NCI-H526 treated with DMSO at 0.1 percent for 48 hours (cell line): Measurements from ENCODE around the gene KIAA0040.
"Not testable (repeated sequence)": the region's sequence is repeated elsewhere in the genome, so short reads cannot be mapped to it uniquely, and the experiment has no call there.

ENCODE experiments used
- DNase-seq: peaks from one replicate; lab custom pipeline; 2025; lab: John Stamatoyannopoulos, UW

The KIAA0040 gene

DNA sequence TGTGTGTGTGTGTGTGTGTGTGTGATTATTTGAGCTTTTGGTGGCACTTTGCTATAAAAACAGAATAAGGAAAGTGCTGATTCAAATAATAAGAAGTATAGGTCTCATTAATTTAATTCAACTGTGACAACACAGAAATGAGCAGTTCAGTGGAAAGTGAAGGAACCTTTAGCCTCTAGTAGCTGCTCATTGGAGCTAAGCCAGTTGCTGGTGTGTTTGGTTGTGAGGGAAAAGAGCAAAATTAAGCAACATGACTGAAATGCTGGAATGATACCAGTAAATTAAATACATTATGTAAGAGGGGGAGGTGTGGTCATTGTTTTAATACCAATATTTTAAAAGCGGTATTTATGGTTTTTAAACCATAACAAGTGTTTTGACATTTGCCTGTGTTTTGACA is 55.2 kb downstream of the KIAA0040 start:
- no peak for DNase-seq

DNA sequence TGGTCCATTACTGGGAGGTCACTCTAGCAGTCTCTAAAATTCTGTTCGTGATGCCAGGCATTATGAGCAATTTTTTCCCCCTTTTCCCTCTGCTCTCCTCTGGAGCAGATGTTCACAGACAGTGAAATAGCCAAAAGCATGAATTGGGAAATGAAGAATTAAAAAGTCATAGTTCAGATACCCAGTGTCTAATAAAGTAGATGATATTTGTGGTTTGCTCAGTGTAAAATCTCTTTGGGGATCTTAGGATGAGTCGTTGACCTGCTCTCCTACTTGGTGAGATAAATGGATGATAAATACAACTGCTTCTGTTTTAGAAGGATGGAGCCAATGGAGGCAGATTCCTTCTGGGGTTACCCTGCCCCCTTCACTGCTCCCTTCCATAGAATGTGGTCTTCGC is 56.3 kb downstream of the KIAA0040 start:
- no peak for DNase-seq

DNA sequence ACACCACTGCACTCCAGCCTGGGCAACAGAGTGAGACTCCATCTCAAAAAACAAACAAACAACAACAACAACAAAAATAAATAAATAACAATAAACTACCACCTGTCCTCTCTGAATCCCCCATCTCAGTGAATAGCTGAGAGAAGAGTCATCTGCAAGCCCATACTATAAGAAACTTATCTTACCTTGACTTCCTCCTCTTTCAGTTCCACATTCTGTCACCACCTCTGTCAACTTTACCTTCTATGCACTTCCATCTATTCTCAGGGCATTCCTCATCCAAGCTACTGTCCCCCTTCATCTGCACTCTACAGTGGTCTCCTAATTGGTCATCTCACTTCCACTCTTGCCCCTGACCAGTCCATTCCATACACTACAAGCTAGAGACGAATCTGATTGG is 58.1 kb downstream of the KIAA0040 start:
- DNase-seq, result no peak

DNA sequence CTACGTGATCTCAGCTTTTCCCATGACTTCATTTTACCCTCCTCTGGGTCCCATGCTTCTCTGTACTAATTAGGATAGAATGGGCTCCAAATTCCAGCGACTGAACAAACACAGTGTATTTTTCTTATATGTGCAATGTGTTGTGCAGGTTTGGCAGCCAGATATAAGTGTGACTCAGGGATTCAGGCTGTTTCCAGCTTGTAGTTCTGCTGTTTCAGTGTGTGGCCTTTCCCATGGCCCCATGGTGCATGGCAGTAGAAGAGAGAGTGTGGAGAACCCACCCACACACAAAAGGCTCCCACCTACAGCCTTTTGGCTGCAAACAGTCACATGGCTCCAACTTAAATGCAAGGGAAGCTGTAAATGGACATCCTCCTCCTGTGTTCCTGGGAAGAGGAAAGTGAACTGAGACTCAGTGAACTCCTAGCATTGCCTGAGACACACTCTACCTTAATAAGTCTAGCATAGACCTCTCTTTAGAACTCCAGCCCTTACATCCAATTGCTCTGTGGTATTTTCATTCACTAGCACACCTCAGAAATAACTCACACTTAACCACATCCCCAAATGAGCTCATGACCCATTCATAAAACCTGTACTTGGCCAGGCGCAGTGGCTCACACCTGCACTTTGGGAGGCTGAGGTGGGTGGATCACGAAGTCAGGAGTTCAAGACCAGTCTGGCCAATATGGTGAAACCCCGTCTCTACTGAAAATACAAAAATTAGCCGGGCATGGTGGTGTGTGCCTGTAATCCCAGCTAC is 58.7 kb downstream of the KIAA0040 start:
- no peak for DNase-seq

DNA sequence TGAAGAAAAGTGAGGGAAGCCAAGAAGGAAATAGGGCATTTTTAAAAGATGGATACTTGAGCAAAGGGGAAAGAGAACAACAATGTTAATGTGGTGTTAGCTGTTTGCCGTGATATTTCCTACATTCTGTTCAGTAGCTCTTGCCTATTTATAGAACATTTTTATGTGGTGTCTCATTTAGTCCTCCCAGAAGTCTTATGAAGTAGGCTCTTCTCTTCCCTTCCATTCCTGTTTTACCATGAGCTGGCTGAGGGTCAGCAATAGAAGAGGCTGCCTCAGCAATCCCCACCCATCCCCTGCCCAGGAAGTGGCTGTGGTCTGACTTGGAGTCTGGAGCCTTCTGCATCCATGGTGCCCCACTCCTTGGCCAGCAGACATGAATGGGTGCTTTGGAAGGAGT is 60.1 kb downstream of the KIAA0040 start:
- DNase-seq, result no peak

DNA sequence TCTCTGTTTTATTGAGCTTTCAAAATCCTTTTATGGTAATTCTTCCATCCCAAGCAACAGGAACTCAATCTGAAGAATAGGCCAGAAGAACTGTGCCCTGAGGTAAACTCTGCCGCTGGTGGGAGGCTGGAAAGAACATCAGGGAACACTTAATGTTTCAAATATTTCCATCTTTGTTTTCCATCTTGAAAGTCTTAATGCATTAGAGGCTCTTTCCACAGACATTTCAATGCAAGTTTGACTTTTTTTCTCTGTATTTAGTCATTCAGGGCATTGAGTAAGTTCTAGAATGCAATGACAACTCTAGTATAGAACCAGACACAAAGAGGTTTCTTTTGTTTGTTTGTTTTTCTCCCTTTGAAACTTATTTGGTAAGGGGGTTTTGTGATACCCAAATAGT is 61.5 kb downstream of the KIAA0040 start:
- no peak for DNase-seq

DNA sequence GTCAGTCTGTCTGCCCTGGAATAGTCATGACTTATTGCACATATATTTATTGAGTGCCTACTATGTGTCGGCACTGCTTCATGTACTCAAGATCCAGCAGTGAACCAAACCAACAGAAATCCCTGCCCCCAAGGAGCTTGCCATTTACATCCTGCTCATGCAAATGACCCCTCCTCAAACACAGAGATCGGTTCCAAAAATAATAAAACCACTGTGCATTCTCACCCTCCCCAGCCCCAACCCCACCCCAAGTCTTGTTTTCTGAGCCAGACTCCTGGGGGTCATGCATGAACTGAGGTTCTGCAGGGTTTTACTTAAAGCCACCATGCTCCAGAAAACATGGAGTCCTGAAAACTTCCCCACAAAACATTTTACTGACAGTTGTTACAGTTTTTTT is 61.9 kb downstream of the KIAA0040 start:
- DNase-seq, result no peak

DNA sequence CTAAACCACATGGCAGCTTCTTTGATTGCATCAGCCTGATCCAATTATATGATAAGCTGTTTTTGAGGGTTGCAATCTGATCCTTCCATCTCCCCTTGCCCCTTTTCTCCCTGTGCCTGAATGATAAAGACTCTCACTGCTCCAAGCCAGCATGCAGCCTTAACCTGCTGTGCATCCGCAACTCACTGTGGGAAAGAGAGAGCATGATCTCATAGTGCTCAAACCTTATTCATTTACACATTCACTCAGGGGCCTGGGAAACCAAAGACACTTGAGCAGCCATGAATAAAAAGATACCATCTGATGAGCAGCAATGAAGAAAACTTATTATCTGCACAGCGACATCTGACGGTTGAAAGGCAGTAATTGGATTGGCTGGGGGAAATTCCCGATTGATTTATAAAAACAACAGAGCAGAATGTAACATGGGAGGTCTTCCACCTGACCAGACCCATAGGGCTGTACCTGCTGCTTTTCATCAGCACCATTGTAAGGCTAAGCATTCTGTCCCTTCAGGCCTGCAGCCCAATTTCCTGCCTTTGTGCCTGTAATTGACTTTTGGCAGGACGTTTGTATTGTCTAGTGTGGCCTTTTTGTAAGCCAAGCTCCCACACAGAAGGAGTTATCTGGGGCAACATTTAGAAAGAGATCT is 62.5 kb downstream of the KIAA0040 start:
- DNase-seq, result no peak

DNA sequence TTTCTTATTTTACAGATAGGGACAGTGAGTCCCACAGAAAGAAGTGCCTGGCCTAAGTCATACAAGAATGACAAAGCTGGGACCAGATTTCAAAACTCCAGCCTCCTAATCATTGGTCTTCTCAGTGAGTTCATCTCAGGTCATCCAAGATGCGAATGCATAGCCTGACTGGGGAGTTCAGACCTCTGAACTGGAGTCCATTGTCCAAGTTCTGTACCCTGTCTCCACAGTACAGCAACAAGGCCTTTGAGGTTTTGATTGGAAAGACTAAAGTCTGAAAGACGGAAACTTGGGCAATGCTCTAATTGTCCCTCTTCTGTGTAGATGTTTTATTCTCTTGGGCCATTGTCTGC is 63.0 kb downstream of the KIAA0040 start:
- no peak for DNase-seq

DNA sequence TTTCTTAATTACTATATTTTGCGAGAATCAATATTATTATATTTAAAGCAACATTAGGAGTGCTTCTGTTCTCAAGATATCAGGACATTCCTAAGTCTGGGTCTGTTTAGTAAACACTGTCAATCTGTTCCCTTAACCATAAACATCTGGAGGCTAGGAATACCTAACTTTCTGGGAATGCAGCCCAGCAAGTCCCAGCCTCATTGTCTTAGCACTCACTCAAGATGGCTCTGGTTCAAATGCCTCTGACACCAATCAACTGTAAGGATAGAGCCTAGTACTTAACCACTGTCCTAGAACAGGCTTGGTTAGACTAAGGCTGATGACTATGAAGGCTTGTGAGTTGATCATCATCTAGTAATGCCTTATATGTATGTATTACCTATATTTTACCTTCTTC is 63.4 kb downstream of the KIAA0040 start:
- DNase-seq, result no peak

DNA sequence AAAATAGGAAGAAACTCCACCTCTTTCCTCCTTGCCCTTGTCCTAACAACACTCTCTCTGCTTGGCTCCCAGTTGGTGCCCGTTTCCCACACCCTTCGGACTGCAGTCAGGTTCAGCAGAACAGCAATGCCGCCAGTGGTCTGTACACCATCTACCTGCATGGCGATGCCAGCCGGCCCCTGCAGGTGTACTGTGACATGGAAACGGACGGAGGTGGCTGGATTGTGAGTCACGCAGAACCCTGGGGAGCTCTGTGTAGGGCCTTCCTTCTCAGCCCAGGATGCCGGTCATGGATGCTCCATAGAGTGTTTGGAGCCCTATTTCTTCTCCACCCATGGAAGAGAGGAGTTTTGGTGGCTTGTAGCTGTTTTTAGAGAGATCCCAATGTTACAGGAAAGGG is 64.1 kb downstream of the KIAA0040 start:
- no peak for DNase-seq

DNA sequence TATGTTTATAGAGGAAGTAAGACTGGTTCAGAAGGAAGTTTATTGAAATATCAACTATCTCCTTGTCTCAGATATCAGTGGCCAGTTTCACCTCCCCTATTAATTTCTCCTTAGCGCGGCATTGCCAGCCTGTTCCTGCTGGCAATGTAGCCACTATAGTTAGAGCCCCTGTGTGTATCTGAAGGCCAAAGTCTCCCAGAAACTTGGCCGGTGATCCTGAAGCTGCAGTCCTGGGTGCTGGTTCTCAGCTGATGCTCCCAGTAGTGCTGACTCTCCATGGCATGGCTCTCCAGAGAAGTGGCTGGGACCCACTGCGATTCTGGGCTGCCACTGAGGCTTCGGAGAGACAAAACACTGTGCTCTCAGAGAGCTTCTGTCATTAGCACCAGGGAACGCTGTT is 65.0 kb downstream of the KIAA0040 start:
- DNase-seq, result no peak

DNA sequence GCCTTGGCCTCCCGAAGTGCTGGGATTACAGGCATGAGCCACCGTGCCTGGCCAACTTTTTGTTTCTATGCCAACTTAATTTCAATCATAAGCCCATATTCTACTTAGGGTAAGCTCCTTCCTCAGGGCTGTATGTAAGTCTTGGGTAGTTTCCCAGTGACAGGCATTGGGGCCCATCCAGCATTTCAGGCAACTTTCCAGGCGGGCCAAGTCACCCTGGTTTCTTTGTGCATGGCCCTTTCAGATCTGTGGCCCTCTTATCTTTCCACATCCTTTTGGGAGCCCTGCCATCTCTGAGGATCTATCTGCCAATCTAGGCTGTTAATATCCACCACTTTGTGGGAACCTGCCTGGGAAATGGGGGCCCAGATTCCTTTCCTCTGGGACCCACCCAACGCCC is 66.2 kb downstream of the KIAA0040 start:
- DNase-seq, result no peak

DNA sequence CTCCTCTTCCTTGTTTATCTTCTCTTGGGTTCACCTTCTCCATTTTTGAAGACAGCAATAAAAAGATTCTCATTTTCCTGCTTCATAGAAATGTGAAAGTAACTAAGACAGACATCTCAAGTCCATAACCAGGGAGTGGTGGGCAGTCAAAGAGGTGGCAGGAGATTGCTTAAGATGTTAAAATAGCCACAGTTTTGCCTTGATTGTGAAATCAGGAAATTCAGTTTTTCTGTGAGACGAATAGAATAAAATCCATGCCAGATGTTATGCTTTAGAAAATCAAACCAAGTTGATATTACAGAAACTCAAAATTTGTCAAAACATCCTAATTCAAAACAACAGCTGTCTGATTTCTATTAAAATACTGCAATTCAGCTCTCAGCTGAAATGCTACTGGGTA is 67.7 kb downstream of the KIAA0040 start:
- no peak for DNase-seq

DNA sequence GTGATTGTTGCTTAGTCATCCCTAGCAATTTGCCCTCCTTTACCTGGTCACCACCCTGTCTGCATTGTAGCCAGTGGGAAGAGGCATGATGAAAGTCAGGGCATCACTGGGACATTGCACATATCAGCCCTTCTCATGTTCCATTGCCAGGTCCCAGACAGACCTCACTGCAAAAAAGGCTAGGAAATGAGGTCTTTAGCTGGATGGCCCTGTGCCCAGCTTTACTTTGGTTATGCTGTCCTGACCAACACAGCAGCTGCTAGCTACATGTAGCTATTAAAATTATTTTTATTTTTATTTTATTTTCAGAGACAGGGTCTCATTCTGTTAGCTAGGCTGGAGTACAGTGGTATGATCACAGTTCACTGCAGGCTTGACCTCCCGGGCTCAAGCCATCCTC is 72.1 kb downstream of the KIAA0040 start:
- no peak for DNase-seq

DNA sequence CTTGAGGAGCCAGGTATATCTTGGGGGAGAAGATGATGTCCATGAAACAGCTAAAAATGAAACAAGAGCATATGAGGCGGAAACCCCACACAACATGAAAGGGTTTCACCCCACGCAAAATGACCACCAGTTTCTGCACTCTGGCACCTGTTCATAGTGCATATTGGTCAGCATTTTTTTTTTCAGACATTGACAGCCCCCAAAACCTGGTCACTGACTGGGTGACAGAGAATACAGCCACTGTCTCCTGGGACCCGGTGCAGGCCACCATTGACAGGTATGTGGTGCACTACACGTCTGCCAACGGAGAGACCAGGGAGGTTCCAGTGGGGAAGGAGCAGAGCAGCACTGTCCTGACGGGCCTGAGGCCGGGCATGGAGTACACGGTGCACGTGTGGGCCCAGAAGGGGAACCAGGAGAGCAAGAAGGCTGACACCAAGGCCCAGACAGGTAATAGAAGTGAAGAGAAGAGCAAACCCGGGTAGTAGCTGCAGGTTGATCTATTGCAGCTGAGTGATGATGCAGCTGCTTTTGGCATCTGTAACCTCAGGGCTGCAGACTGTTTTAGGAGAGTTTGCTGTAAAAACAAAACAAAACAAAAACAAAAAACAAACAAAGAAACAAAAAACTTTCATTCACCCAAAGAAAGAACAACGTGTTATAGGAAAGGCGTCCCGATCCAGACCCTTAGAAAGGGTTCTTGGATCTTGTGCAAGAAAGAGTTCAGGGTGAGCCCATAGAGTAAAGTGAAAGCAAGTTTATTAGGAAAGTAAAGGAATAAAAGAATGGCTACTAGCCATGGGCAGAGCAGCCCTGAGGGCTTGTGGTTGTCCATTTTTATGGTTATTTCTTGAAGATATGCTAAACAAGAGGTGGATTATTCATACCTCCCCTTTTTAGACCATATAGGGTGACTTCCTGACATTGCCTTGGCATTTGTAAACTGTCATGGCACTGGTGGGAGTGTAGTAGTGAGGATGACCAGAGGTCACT is 73.9 kb downstream of the KIAA0040 start:
- no peak for DNase-seq

DNA sequence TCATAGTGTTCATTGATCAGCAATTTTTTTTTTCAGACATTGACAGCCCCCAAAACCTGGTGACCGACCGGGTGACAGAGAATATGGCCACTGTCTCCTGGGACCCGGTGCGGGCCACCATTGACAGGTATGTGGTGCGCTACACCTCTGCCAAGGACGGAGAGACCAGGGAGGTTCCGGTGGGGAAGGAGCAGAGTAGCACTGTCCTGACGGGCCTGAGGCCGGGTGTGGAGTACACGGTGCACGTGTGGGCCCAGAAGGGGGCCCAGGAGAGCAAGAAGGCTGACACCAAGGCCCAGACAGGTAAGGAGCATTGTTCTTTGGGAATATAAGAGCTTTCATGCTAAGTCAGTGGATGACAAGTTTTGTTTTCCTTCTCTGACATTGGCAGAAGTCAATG is 75.7 kb downstream of the KIAA0040 start:
- no peak for DNase-seq

DNA sequence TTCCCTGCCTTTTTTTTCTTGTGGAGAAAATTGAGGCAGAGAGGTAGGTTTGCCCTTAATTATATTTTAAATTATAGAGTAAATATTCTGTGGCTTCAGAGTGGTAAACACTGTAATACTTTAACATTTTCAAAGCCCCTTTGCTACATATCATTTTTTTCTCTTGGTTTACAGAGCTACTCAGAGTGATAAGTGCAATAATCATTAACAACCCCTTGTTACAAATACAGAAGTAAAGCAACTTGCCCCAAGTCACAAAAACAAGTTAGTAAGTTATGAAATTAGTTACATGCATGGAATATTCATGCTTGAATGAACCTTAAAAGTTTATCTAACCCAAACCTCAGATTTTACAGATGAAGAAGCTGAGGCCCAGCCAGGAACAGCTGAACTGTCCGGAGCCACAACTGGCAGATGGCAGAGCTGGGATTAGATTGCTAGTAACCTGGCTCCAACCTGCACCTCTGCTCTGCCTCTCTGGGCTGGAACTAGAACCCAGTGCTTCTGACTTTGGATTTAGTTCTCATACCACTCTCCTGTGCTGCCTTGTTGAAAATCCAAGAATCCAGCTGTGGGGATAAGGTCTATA is 76.3 kb downstream of the KIAA0040 start:
- no peak for DNase-seq

DNA sequence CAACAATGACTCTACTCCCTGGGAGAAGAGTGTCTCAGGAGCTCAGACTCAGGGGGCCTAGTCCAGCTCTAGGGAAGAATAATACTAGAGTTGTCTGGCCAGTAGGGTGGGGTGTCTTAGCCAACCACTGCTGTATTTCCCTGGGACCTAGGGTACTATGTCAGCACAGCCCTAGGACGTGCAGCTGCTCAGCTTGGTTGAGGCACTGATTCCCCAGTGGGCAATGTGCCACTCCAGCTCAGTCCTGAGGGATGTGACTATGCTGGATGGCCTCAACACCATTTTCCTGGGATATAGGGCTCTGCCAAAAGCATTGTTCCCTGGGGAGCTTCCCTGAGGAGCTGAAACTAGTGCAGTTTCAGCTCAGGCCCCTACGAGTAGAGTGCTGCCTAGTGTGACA is 77.6 kb downstream of the KIAA0040 start:
- no peak for DNase-seq

DNA sequence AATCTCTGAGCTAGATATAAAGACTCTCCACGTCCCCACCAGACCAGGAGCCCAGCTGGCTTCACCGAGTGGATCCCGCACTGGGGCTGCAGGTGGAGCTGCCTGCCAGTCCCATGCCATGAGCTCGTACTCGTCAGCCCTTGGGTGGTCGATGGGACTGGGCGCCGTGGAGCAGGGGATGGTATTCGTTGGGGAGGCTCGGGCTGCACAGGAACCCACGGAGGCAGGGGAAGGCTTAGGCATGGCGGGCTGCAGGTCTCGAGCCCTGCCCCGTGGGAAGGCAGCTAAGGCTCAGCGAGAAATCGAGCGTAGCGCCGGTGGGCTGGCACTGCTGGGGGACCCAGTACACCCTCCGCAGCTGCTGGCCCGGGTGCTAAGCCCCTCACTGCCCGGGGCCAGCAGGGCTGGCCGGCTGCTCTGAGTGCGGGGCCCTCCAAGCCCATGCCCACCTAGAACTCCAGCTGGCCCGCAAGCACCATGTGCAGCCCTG is 84.2 kb downstream of the KIAA0040 start:
- not testable (repeated sequence) for DNase-seq
